Esophagus squamous epithelium (tissue), 4 donors: Measurements from ENCODE around the gene SYT8.

Experiments used
- CTCF ChIP-seq, 6 experiments: fragments of 450-650 bp in 4 of 6; fragments of 200-600 bp in 2 of 6; sonication (generic) in 2 of 6; IDR thresholded peaks; one replicate each; pipeline ENCODE4 v1.5.1; 2016 to 2019; ENCODE audit warnings: antibody characterized with exemption in 6 of 6, mild to moderate bottlenecking in 4 of 6, moderate library complexity in 4 of 6
- POLR2A ChIP-seq, 4 donors: fragments of 450-650 bp; IDR thresholded peaks; one replicate each; pipeline ENCODE4 v1.6.1; 2017; ENCODE audit warnings: antibody characterized with exemption in 4 of 4, mild to moderate bottlenecking in 4 of 4, moderate library complexity in 3 of 4

GRCh38 chr11:1858154-1858553 is 23.4 kb downstream of the SYT8 start:
- TF ChIP-seq CTCF (IDR thresholded peaks at IDR 0.05) (no peak), POLR2A (IDR thresholded peaks at IDR 0.05) (no peak)
